ENCODE data around the gene PSMB7.

Gene PSMB7

GRCh38 chr9:124347968-124348358 lies 67.3 kb downstream of the PSMB7 start:
- no peaks in the 10 kb centered on the region for H3K4me1 ChIP-seq (ENCODE audit: insufficient read depth, low read length, severe bottlenecking)
- no peaks in the 10 kb centered on the region for H3F3A ChIP-seq (ENCODE audit: insufficient read depth, low read length)

GRCh38 chr9:124347206-124347967 lies 67.9 kb downstream of the PSMB7 start:
- H3K4me2 ChIP-seq (ENCODE audit: low read length) = no peak overlapping the region
- H4K20me1 ChIP-seq (ENCODE audit: insufficient read depth, low read length) = no peaks in the 10 kb centered on the region
- no peak overlapping the region for H2AFZ ChIP-seq (ENCODE audit: low read length)
- H3K79me2 ChIP-seq (ENCODE audit: insufficient read depth, low read length) = no peaks in the 10 kb centered on the region
- TF ChIP-seq CTCF (IDR thresholded peaks at IDR 0.05; ENCODE audit: low read length) = no peak
- no peak for TF ChIP-seq EZH2 (IDR thresholded peaks at IDR 0.05; ENCODE audit: borderline replicate concordance, low read length)
- no peaks in the 10 kb centered on the region for H3F3A ChIP-seq (ENCODE audit: insufficient read depth, low read length)
- no peak overlapping the region for H3K27ac ChIP-seq (ENCODE audit: low read depth, low read length, poor library complexity, severe bottlenecking)
- H3K9me3 ChIP-seq (ENCODE audit: low read length) = no peaks in the 10 kb centered on the region
- H3K4me3 ChIP-seq (ENCODE audit: low read depth, low read length, poor library complexity, severe bottlenecking) = no peak overlapping the region
- H3K9ac ChIP-seq (ENCODE audit: low read length) = no peak overlapping the region
- no peaks in the 10 kb centered on the region for H3K27me3 ChIP-seq (ENCODE audit: insufficient read depth, low read length)
- no peaks in the 10 kb centered on the region for H3K9me2 ChIP-seq (ENCODE audit: low read depth, low read length)
- no peaks in the 10 kb centered on the region for H3K4me1 ChIP-seq (ENCODE audit: insufficient read depth, low read length, severe bottlenecking)
- peaks cover 22% of the 10 kb centered on the region for H3K36me3 ChIP-seq (ENCODE audit: insufficient read depth, low read length)

More at GRCh38 chr9:124347968-124348358, 67.3 kb downstream of the PSMB7 start:
- no peaks in the 10 kb centered on the region for H3K27me3 ChIP-seq (ENCODE audit: insufficient read depth, low read length)
- no peaks in the 10 kb centered on the region for H3K9me2 ChIP-seq (ENCODE audit: low read depth, low read length)
- H3K27ac ChIP-seq (ENCODE audit: low read depth, low read length, poor library complexity, severe bottlenecking) = no peak overlapping the region
- peaks cover 28% of the 10 kb centered on the region for H3K36me3 ChIP-seq (ENCODE audit: insufficient read depth, low read length)
- H3K4me3 ChIP-seq (ENCODE audit: low read depth, low read length, poor library complexity, severe bottlenecking) = no peak overlapping the region
- no peak overlapping the region for H3K9ac ChIP-seq (ENCODE audit: low read length)
- H3K4me2 ChIP-seq (ENCODE audit: low read length) = no peak overlapping the region
- no peaks in the 10 kb centered on the region for H3K9me3 ChIP-seq (ENCODE audit: low read length)
- no peaks in the 10 kb centered on the region for H3K79me2 ChIP-seq (ENCODE audit: insufficient read depth, low read length)
- H4K20me1 ChIP-seq (ENCODE audit: insufficient read depth, low read length) = no peaks in the 10 kb centered on the region
- H2AFZ ChIP-seq (ENCODE audit: low read length) = no peak overlapping the region
- TF ChIP-seq EZH2 (IDR thresholded peaks at IDR 0.05; ENCODE audit: borderline replicate concordance, low read length) = no peak
- TF ChIP-seq CTCF (IDR thresholded peaks at IDR 0.05; ENCODE audit: low read length) = no peak

GRCh38 chr9:124346347-124347163 lies 68.7 kb downstream of the PSMB7 start:
- Histone ChIP-seq H3K4me1 (ENCODE audit: insufficient read depth, low read length, severe bottlenecking) (no peaks in the 10 kb centered on the region), H3K36me3 (ENCODE audit: insufficient read depth, low read length) (peaks cover 14% of the 10 kb centered on the region), H3K27ac (ENCODE audit: low read depth, low read length, poor library complexity, severe bottlenecking) (no peak overlapping the region), H3F3A (ENCODE audit: insufficient read depth, low read length) (no peaks in the 10 kb centered on the region), H2AFZ (ENCODE audit: low read length) (no peak overlapping the region), H3K9me3 (ENCODE audit: low read length) (no peaks in the 10 kb centered on the region), H3K9me2 (ENCODE audit: low read depth, low read length) (no peaks in the 10 kb centered on the region), H3K27me3 (ENCODE audit: insufficient read depth, low read length) (no peaks in the 10 kb centered on the region), H3K4me2 (ENCODE audit: low read length) (no peak overlapping the region), H3K9ac (ENCODE audit: low read length) (no peak overlapping the region), H4K20me1 (ENCODE audit: insufficient read depth, low read length) (no peaks in the 10 kb centered on the region), H3K4me3 (ENCODE audit: low read depth, low read length, poor library complexity, severe bottlenecking) (no peak overlapping the region), H3K79me2 (ENCODE audit: insufficient read depth, low read length) (no peaks in the 10 kb centered on the region)
- TF ChIP-seq EZH2 (IDR thresholded peaks at IDR 0.05; ENCODE audit: borderline replicate concordance, low read length) (no peak), CTCF (IDR thresholded peaks at IDR 0.05; ENCODE audit: low read length) (no peak)

Data from OCI-LY1 (cell line).